Natural killer cell (primary cell): ENCODE data around the gene MKKS. TPM values are rescaled to one million over a fixed set of nuclear protein-coding genes. Genes with fewer than 3 reads are reported as not detected.
"Not testable (repeated sequence)": the region's sequence is repeated elsewhere in the genome, so short reads cannot be mapped to it uniquely, and the experiment has no call there.

Experiments
- ATAC-seq, 3 donors: fragments of 150-1000 bp in 2 of 3; fragments of 200-7000 bp in 1 of 3; cut with Tn5 transposase; 1 replicate in 1 of 3; 2 replicates in 2 of 3; pipeline ENCODE4 v1.10.0; 2021; ENCODE audit warnings: mild to moderate bottlenecking in 2 of 3, moderate library complexity in 2 of 3
- DNase-seq, 2 donors: peaks; one replicate each; pipeline versions ENCODE4 v3.0.0 to v3.0.0-alpha.2; 2013 to 2021; ENCODE audit warnings: mixed read lengths in 1 of 2
- H3K27ac ChIP-seq: one replicate; pipeline ENCODE4 v1.5.1; 2013; ENCODE audit warnings: mild to moderate bottlenecking, low read length
- H3K27me3 ChIP-seq: one replicate; pipeline ENCODE4 v1.6.1; 2013; ENCODE audit warnings: low read length; ENCODE audit not compliant: control insufficient read depth, insufficient read depth
- H3K36me3 ChIP-seq: one replicate; pipeline ENCODE4 v1.6.1; 2013; ENCODE audit warnings: low read length; ENCODE audit not compliant: control insufficient read depth, insufficient read depth
- H3K4me1 ChIP-seq: one replicate; pipeline ENCODE4 v1.6.1; 2013; ENCODE audit warnings: low read length; ENCODE audit not compliant: control insufficient read depth, insufficient read depth
- H3K4me3 ChIP-seq: one replicate; pipeline ENCODE4 v1.5.1; 2013; ENCODE audit warnings: low read length
- H3K9me3 ChIP-seq: one replicate; pipeline ENCODE4 v1.6.1; 2013; ENCODE audit warnings: low read length; ENCODE audit not compliant: control insufficient read depth, insufficient read depth
- H3K27ac Mint-ChIP-seq, 2 donors: one replicate each; pipeline ENCODE4 v1.8.0; 2022; ENCODE audit warnings: mild to moderate bottlenecking in 2 of 2, mixed read lengths in 2 of 2, moderate library complexity in 1 of 2
- H3K27me3 Mint-ChIP-seq, 2 donors: one replicate each; pipeline ENCODE4 v1.8.0; 2022; ENCODE audit warnings: low read depth in 2 of 2, mixed read lengths in 2 of 2
- H3K36me3 Mint-ChIP-seq: one replicate; pipeline ENCODE4 v1.8.0; 2022; ENCODE audit warnings: mixed read lengths
- H3K4me1 Mint-ChIP-seq, 2 donors: one replicate each; pipeline ENCODE4 v1.8.0; 2022; ENCODE audit warnings: mixed read lengths in 2 of 2
- H3K4me3 Mint-ChIP-seq: one replicate; pipeline ENCODE4 v1.8.0; 2022; ENCODE audit warnings: mild to moderate bottlenecking, moderate library complexity, mixed read lengths
- H3K9me3 Mint-ChIP-seq, 2 donors: one replicate each; pipeline ENCODE4 v1.8.0; 2022; ENCODE audit warnings: mixed read lengths in 2 of 2
- CTCF ChIP-seq: fragments of 200-600 bp; IDR thresholded peaks from one replicate; pipeline ENCODE4 v1.8.0; 2022; ENCODE audit warnings: antibody characterized with exemption
- WGBS: methylation state at CpG from one replicate; pipeline ENCODE4 v1.1.7; 2013; ENCODE audit warnings: missing lambda C conversion rate; ENCODE audit not compliant: insufficient coverage; 5-methylcytosine and 5-hydroxymethylcytosine counted together
- intact Hi-C: fragments of 100-400 bp; cut with micrococcal nuclease; formaldehyde crosslinking; loops from one replicate; pipeline ENCODE4 v1.14.2; 2022
- total RNA-seq, 4 donors: library from RNA; stranded (reverse); fragments of 120-200 nt in 1 of 4; gene quantifications; one replicate each; pipeline versions ENCODE4 v1.2.3 to v1.2.4, GENCODE V29; 2013 to 2022

Gene MKKS
- total RNA-seq, 3 donors from 2014 or later (not counting 1 experiment from before 2014, with no cell fraction given) = 3.5 to 6.2 (median 3.6) TPM

GRCh38 chr20:10402938-10403608 is 30.9 kb downstream of the MKKS start:
- Histone ChIP-seq H3K27me3 (no peaks in the 10 kb centered on the region), H3K36me3 (peaks cover 33% of the 10 kb centered on the region), H3K4me3 (no peak overlapping the region), H3K9me3 (no peaks in the 10 kb centered on the region), H3K27ac (no peak overlapping the region), H3K4me1 (no peaks in the 10 kb centered on the region)
- Mint-ChIP-seq H3K9me3 (no peaks in the 10 kb centered on the region), H3K27me3 (no peaks in the 10 kb centered on the region), H3K27ac (no peak overlapping the region), H3K4me3 (no peak overlapping the region), H3K4me1 (no peaks in the 10 kb centered on the region), H3K36me3 (no peaks in the 10 kb centered on the region)
- no peak for DNase-seq
- no peak for TF ChIP-seq CTCF
- intact Hi-C loops = no loop called here
- no peak for ATAC-seq
- 84% methylated on average over 3 of the region's 3 CpGs for WGBS

- intact Hi-C loops = no loop called here
- Histone ChIP-seq H3K27ac (no peak overlapping the region), H3K4me1 (no peaks in the 10 kb centered on the region), H3K36me3 (no peaks in the 10 kb centered on the region), H3K9me3 (no peaks in the 10 kb centered on the region), H3K27me3 (no peaks in the 10 kb centered on the region), H3K4me3 (no peak overlapping the region)
- 94% methylated on average over 2 of the region's 3 CpGs for WGBS
- no peak overlapping the region for H3K27ac Mint-ChIP-seq
- no peaks in the 10 kb centered on the region for H3K9me3 Mint-ChIP-seq
- TF ChIP-seq CTCF = no peak
- ATAC-seq = no peak
- no peak for DNase-seq
- no peaks in the 10 kb centered on the region for H3K36me3 Mint-ChIP-seq
- H3K4me1 Mint-ChIP-seq = no peaks in the 10 kb centered on the region
- no peak overlapping the region for H3K4me3 Mint-ChIP-seq
- no peaks in the 10 kb centered on the region for H3K27me3 Mint-ChIP-seq
Observed at GRCh38 chr20:10398834-10399369, 35.1 kb downstream of the MKKS start.

GRCh38 chr20:10394752-10395151 is 39.3 kb downstream of the MKKS start:
- DNase-seq, H3K9me3 Mint-ChIP-seq, H3K36me3 Mint-ChIP-seq, H3K27me3 ChIP-seq, intact Hi-C loops, ATAC-seq, H3K4me1 Mint-ChIP-seq, H3K4me3 ChIP-seq, H3K4me3 Mint-ChIP-seq, H3K27ac Mint-ChIP-seq, H3K27ac ChIP-seq, H3K9me3 ChIP-seq, H3K36me3 ChIP-seq, H3K4me1 ChIP-seq, H3K27me3 Mint-ChIP-seq: not testable (repeated sequence)
- WGBS = 96% methylated on average over 25 of the region's 32 CpGs

GRCh38 chr20:10390709-10391108 is 43.3 kb downstream of the MKKS start:
- no peaks in the 10 kb centered on the region for H3K4me1 Mint-ChIP-seq
- Histone ChIP-seq H3K27me3 (no peaks in the 10 kb centered on the region), H3K4me1 (no peaks in the 10 kb centered on the region), H3K9me3 (no peaks in the 10 kb centered on the region), H3K36me3 (no peaks in the 10 kb centered on the region), H3K4me3 (no peak overlapping the region), H3K27ac (no peak overlapping the region)
- no peaks in the 10 kb centered on the region for H3K36me3 Mint-ChIP-seq
- no peaks in the 10 kb centered on the region for H3K9me3 Mint-ChIP-seq
- WGBS = 67% methylated on average over 2 of the region's 2 CpGs
- no peak overlapping the region for H3K4me3 Mint-ChIP-seq
- ATAC-seq (no peak), DNase-seq (no peak)
- H3K27me3 Mint-ChIP-seq = peaks cover 7 to 15% of the 10 kb centered on the region in 2 donors
- no peak overlapping the region for H3K27ac Mint-ChIP-seq
- intact Hi-C loops = no loop called here
- TF ChIP-seq CTCF = no peak
